ENCODE results near the gene NAT8L. TPM values are rescaled to one million over a fixed set of nuclear protein-coding genes. Genes with fewer than 3 reads are reported as not detected.

The NAT8L gene
- total RNA-seq, 1 donor from 2014 or later: 1.6 TPM

- Histone ChIP-seq H3K79me2 (ENCODE audit: insufficient read depth, low read length) (no peaks in the 10 kb centered on the region), H3K27ac (ENCODE audit: low read depth, low read length) (no peak overlapping the region), H3K36me3 (ENCODE audit: insufficient read depth, low read length) (no peaks in the 10 kb centered on the region), H3K4me2 (ENCODE audit: low read length) (no peak overlapping the region), H3K27me3 (ENCODE audit: insufficient read depth, low read length) (peaks cover 10% of the 10 kb centered on the region), H3K9me3 (ENCODE audit: insufficient read depth, low read depth, low read length) (no peaks in the 10 kb centered on the region), H4K20me1 (ENCODE audit: insufficient read depth, low read length) (peaks cover 12% of the 10 kb centered on the region), H3K9ac (ENCODE audit: low read length) (no peak overlapping the region), H3K4me3 (ENCODE audit: insufficient read depth, low read depth, low read length) (no peak overlapping the region), H3K4me1 (ENCODE audit: insufficient read depth, low read length) (peaks cover 5% of the 10 kb centered on the region), H2AFZ (ENCODE audit: low read depth, low read length) (no peak overlapping the region)
- FAIRE-seq: no peak
- no peak for DNase-seq (ENCODE audit: low read depth)
- no peaks in the 10 kb centered on the region for H3K4me1 Mint-ChIP-seq (ENCODE audit: low read depth, unreplicated experiment)
- TF ChIP-seq CTCF (IDR thresholded peaks at IDR 0.05; ENCODE audit: insufficient read depth, low read depth, low read length): no peak
- no peak for TF ChIP-seq EZH2 (IDR thresholded peaks at IDR 0.05; ENCODE audit: insufficient read depth, low read length)
- H3K36me3 Mint-ChIP-seq (ENCODE audit: low read depth, unreplicated experiment): peaks cover 3% of the 10 kb centered on the region
- no peak overlapping the region for H3K4me3 Mint-ChIP-seq (ENCODE audit: unreplicated experiment)
- H3K27me3 Mint-ChIP-seq (ENCODE audit: low read depth, unreplicated experiment): peaks cover 24% of the 10 kb centered on the region
- H3K27ac Mint-ChIP-seq (ENCODE audit: unreplicated experiment): no peak overlapping the region
- no peaks in the 10 kb centered on the region for H3K9me3 Mint-ChIP-seq (ENCODE audit: unreplicated experiment)
Measured at GRCh38 chr4:2046031-2046961, 12.8 kb upstream of the NAT8L start.

- no peaks in the 10 kb centered on the region for H3K9me3 Mint-ChIP-seq (ENCODE audit: unreplicated experiment)
- H3K4me3 ChIP-seq (ENCODE audit: insufficient read depth, low read depth, low read length): no peak overlapping the region
- peaks cover 12% of the 10 kb centered on the region for H4K20me1 ChIP-seq (ENCODE audit: insufficient read depth, low read length)
- H2AFZ ChIP-seq (ENCODE audit: low read depth, low read length): no peak overlapping the region
- no peak overlapping the region for H3K4me3 Mint-ChIP-seq (ENCODE audit: unreplicated experiment)
- H3K4me1 Mint-ChIP-seq (ENCODE audit: low read depth, unreplicated experiment): no peaks in the 10 kb centered on the region
- H3K36me3 ChIP-seq (ENCODE audit: insufficient read depth, low read length): no peaks in the 10 kb centered on the region
- H3K4me2 ChIP-seq (ENCODE audit: low read length): no peak overlapping the region
- no peaks in the 10 kb centered on the region for H3K9me3 ChIP-seq (ENCODE audit: insufficient read depth, low read depth, low read length)
- FAIRE-seq (no peak), DNase-seq (ENCODE audit: low read depth) (no peak)
- H3K9ac ChIP-seq (ENCODE audit: low read length): no peak overlapping the region
- peaks cover 30% of the 10 kb centered on the region for H3K27me3 Mint-ChIP-seq (ENCODE audit: low read depth, unreplicated experiment)
- H3K27ac ChIP-seq (ENCODE audit: low read depth, low read length): no peak overlapping the region
- H3K27me3 ChIP-seq (ENCODE audit: insufficient read depth, low read length): peaks cover 6% of the 10 kb centered on the region
- no peaks in the 10 kb centered on the region for H3K79me2 ChIP-seq (ENCODE audit: insufficient read depth, low read length)
- TF ChIP-seq CTCF (IDR thresholded peaks at IDR 0.05; ENCODE audit: insufficient read depth, low read depth, low read length) (no peak), EZH2 (IDR thresholded peaks at IDR 0.05; ENCODE audit: insufficient read depth, low read length) (no peak)
- peaks cover 3% of the 10 kb centered on the region for H3K36me3 Mint-ChIP-seq (ENCODE audit: low read depth, unreplicated experiment)
- no peak overlapping the region for H3K27ac Mint-ChIP-seq (ENCODE audit: unreplicated experiment)
- no peaks in the 10 kb centered on the region for H3K4me1 ChIP-seq (ENCODE audit: insufficient read depth, low read length)
Measured at GRCh38 chr4:2047031-2047660, 12.0 kb upstream of the NAT8L start.

Measured in astrocyte (in vitro differentiated cells and primary cell).